Measurements from ENCODE around the gene NCL.

DNA sequence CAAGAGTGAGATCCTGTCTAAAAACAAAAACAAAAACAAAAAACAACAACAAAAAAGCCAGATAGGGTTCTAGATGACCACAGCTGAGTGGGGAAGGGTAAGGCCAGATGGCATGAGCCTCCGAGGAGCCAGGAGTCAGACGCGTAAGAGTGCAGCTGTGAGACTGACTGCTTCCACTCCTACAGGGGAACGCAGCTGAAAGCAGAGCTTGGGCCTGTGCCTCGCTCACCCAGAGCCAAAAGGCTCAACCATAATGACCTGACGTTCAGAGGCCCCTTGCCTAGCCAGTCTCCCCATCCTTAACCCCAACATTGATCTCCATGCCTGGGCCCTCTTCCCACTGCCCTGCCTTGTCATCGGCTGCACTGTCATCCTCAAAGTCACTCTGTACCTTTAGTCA is 26.5 kb upstream of the NCL start:
- TF ChIP-seq ZNF121 (CRISPR knock-in tag; IDR thresholded peaks at IDR 0.05) = no peak
- TF ChIP-seq DPF2 (CRISPR knock-in tag; IDR thresholded peaks at IDR 0.05; ENCODE audit: borderline replicate concordance, low read depth) = no peak
- no peak for TF ChIP-seq SNRNP70 (IDR thresholded peaks at IDR 0.05; ENCODE audit: low read depth, low read length)
- TF ChIP-seq ZNF879 (CRISPR knock-in tag; IDR thresholded peaks at IDR 0.05) = no peak
- TF ChIP-seq ZNF619 (CRISPR knock-in tag; IDR thresholded peaks at IDR 0.05) = no peak
- TF ChIP-seq GABPA (IDR thresholded peaks at IDR 0.05; ENCODE audit: low read depth, low read length) = no peak
- no peak for TF ChIP-seq GABPA (CRISPR knock-in tag; IDR thresholded peaks at IDR 0.05; ENCODE audit: low read depth)
- no peak for TF ChIP-seq GABPB1 (CRISPR knock-in tag; IDR thresholded peaks at IDR 0.05)
- TF ChIP-seq, protein P1, sequence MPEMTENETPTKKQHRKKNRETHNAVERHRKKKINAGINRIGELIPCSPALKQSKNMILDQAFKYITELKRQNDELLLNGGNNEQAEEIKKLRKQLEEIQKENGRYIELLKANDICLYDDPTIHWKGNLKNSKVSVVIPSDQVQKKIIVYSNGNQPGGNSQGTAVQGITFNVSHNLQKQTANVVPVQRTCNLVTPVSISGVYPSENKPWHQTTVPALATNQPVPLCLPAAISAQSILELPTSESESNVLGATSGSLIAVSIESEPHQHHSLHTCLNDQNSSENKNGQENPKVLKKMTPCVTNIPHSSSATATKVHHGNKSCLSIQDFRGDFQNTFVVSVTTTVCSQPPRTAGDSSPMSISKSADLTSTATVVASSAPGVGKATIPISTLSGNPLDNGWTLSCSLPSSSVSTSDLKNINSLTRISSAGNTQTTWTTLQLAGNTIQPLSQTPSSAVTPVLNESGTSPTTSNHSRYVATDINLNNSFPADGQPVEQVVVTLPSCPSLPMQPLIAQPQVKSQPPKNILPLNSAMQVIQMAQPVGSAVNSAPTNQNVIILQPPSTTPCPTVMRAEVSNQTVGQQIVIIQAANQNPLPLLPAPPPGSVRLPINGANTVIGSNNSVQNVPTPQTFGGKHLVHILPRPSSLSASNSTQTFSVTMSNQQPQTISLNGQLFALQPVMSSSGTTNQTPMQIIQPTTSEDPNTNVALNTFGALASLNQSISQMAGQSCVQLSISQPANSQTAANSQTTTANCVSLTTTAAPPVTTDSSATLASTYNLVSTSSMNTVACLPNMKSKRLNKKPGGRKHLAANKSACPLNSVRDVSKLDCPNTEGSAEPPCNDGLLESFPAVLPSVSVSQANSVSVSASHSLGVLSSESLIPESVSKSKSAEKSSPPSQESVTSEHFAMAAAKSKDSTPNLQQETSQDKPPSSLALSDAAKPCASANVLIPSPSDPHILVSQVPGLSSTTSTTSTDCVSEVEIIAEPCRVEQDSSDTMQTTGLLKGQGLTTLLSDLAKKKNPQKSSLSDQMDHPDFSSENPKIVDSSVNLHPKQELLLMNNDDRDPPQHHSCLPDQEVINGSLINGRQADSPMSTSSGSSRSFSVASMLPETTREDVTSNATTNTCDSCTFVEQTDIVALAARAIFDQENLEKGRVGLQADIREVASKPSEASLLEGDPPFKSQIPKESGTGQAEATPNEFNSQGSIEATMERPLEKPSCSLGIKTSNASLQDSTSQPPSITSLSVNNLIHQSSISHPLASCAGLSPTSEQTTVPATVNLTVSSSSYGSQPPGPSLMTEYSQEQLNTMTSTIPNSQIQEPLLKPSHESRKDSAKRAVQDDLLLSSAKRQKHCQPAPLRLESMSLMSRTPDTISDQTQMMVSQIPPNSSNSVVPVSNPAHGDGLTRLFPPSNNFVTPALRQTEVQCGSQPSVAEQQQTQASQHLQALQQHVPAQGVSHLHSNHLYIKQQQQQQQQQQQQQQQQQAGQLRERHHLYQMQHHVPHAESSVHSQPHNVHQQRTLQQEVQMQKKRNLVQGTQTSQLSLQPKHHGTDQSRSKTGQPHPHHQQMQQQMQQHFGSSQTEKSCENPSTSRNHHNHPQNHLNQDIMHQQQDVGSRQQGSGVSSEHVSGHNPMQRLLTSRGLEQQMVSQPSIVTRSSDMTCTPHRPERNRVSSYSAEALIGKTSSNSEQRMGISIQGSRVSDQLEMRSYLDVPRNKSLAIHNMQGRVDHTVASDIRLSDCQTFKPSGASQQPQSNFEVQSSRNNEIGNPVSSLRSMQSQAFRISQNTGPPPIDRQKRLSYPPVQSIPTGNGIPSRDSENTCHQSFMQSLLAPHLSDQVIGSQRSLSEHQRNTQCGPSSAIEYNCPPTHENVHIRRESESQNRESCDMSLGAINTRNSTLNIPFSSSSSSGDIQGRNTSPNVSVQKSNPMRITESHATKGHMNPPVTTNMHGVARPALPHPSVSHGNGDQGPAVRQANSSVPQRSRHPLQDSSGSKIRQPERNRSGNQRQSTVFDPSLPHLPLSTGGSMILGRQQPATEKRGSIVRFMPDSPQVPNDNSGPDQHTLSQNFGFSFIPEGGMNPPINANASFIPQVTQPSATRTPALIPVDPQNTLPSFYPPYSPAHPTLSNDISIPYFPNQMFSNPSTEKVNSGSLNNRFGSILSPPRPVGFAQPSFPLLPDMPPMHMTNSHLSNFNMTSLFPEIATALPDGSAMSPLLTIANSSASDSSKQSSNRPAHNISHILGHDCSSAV (CRISPR knock-in tag; IDR thresholded peaks at IDR 0.05; ENCODE audit: borderline replicate concordance) = no peak
- TF ChIP-seq ZNF333 (CRISPR knock-in tag; IDR thresholded peaks at IDR 0.05; ENCODE audit: borderline replicate concordance) = no peak
- no peak for TF ChIP-seq MEIS2 (CRISPR knock-in tag; IDR thresholded peaks at IDR 0.05)
- TF ChIP-seq NBN (conservative IDR thresholded peaks at IDR 0.05) = no peak
- no peak for TF ChIP-seq TCF7 (IDR thresholded peaks at IDR 0.05; ENCODE audit: low read depth)
- TF ChIP-seq, protein P2, sequence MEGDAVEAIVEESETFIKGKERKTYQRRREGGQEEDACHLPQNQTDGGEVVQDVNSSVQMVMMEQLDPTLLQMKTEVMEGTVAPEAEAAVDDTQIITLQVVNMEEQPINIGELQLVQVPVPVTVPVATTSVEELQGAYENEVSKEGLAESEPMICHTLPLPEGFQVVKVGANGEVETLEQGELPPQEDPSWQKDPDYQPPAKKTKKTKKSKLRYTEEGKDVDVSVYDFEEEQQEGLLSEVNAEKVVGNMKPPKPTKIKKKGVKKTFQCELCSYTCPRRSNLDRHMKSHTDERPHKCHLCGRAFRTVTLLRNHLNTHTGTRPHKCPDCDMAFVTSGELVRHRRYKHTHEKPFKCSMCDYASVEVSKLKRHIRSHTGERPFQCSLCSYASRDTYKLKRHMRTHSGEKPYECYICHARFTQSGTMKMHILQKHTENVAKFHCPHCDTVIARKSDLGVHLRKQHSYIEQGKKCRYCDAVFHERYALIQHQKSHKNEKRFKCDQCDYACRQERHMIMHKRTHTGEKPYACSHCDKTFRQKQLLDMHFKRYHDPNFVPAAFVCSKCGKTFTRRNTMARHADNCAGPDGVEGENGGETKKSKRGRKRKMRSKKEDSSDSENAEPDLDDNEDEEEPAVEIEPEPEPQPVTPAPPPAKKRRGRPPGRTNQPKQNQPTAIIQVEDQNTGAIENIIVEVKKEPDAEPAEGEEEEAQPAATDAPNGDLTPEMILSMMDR (CRISPR knock-in tag; IDR thresholded peaks at IDR 0.05) = no peak

Measured in HepG2 (cell line).